Astrocyte (in vitro differentiated cells and primary cell): ENCODE data around the gene CROCC2. TPM values are rescaled to one million over a fixed set of nuclear protein-coding genes. Genes with fewer than 3 reads are reported as not detected.

Experiments
- DNase-seq: peaks from one replicate; pipeline ENCODE4 v3.0.0-alpha.2; 2010; ENCODE audit warnings: low read depth
- FAIRE-seq: peaks from 2 replicates; lab custom pipeline; 2011; peaks lifted over from hg19 to GRCh38; lab: Jason Lieb, UNC
- H2AFZ ChIP-seq: 2 replicates; pipeline ENCODE4 v1.6.0; 2012; ENCODE audit warnings: low read depth, low read length, inconsistent platforms
- H3K27ac ChIP-seq: 2 replicates; pipeline ENCODE4 v1.5.1; 2011; ENCODE audit warnings: low read depth, low read length, inconsistent platforms
- H3K27me3 ChIP-seq: 2 replicates; pipeline ENCODE4 v1.6.0; 2011; ENCODE audit warnings: low read length, inconsistent platforms; ENCODE audit not compliant: insufficient read depth
- H3K36me3 ChIP-seq: 2 replicates; pipeline ENCODE4 v1.5.1; 2011; ENCODE audit warnings: low read length, inconsistent platforms; ENCODE audit not compliant: insufficient read depth
- H3K4me1 ChIP-seq: 2 replicates; pipeline ENCODE4 v1.5.1; 2011; ENCODE audit warnings: low read length, inconsistent platforms; ENCODE audit not compliant: insufficient read depth
- H3K4me2 ChIP-seq: 2 replicates; pipeline ENCODE4 v1.6.0; 2012; ENCODE audit warnings: low read length, inconsistent platforms
- H3K4me3 ChIP-seq: 2 replicates; pipeline ENCODE4 v1.5.1; 2011; ENCODE audit warnings: low read depth, mild to moderate bottlenecking, low read length, inconsistent platforms; ENCODE audit not compliant: insufficient read depth
- H3K79me2 ChIP-seq: 2 replicates; pipeline ENCODE4 v1.6.0; 2012; ENCODE audit warnings: mild to moderate bottlenecking, low read length, inconsistent platforms; ENCODE audit not compliant: insufficient read depth
- H3K9ac ChIP-seq: 2 replicates; pipeline ENCODE4 v1.6.0; 2012; ENCODE audit warnings: mild to moderate bottlenecking, low read length, inconsistent platforms
- H3K9me3 ChIP-seq: 2 replicates; pipeline ENCODE4 v1.5.1; 2012; ENCODE audit warnings: low read depth, mild to moderate bottlenecking, low read length, inconsistent platforms; ENCODE audit not compliant: insufficient read depth
- H4K20me1 ChIP-seq: 2 replicates; pipeline ENCODE4 v1.6.0; 2012; ENCODE audit warnings: low read length, inconsistent platforms; ENCODE audit not compliant: insufficient read depth
- H3K27ac Mint-ChIP-seq: one replicate; pipeline ENCODE4 v1.8.0; 2021; ENCODE audit warnings: mild to moderate bottlenecking, mixed read lengths; ENCODE audit not compliant: unreplicated experiment
- H3K27me3 Mint-ChIP-seq: one replicate; pipeline ENCODE4 v1.8.0; 2021; ENCODE audit warnings: low read depth, mixed read lengths; ENCODE audit not compliant: unreplicated experiment
- H3K36me3 Mint-ChIP-seq: one replicate; pipeline ENCODE4 v1.8.0; 2021; ENCODE audit warnings: low read depth, mixed read lengths; ENCODE audit not compliant: unreplicated experiment
- H3K4me1 Mint-ChIP-seq: one replicate; pipeline ENCODE4 v1.8.0; 2021; ENCODE audit warnings: low read depth, mixed read lengths; ENCODE audit not compliant: unreplicated experiment
- H3K4me3 Mint-ChIP-seq: one replicate; pipeline ENCODE4 v1.8.0; 2021; ENCODE audit warnings: mild to moderate bottlenecking, moderate library complexity, mixed read lengths; ENCODE audit not compliant: unreplicated experiment
- H3K9me3 Mint-ChIP-seq: one replicate; pipeline ENCODE4 v1.8.0; 2021; ENCODE audit warnings: mild to moderate bottlenecking, mixed read lengths; ENCODE audit not compliant: unreplicated experiment
- CTCF ChIP-seq: IDR thresholded peaks from 2 replicates; pipeline ENCODE4 v1.5.1; 2011; ENCODE audit warnings: low read depth, mild to moderate bottlenecking, inconsistent platforms, low read length, moderate library complexity; ENCODE audit not compliant: insufficient read depth
- EZH2 ChIP-seq: IDR thresholded peaks from 2 replicates; pipeline ENCODE4 v1.6.1; 2012; ENCODE audit warnings: mild to moderate bottlenecking, low read length, inconsistent platforms; ENCODE audit not compliant: insufficient read depth
- total RNA-seq: library from RNA; stranded (reverse); gene quantifications from 2 replicates; pipeline ENCODE4 v1.2.1, GENCODE V29; 2021

The CROCC2 gene
- total RNA-seq, 1 donor from 2014 or later = not detected

- Mint-ChIP-seq H3K4me3 (no peak overlapping the region), H3K9me3 (peaks cover 7% of the 10 kb centered on the region), H3K36me3 (no peaks in the 10 kb centered on the region), H3K27ac (no peak overlapping the region), H3K27me3 (peaks cover 43% of the 10 kb centered on the region), H3K4me1 (no peaks in the 10 kb centered on the region)
- no peaks in the 10 kb centered on the region for H3K9me3 ChIP-seq
- H3K27ac ChIP-seq = no peak overlapping the region
- no peaks in the 10 kb centered on the region for H3K79me2 ChIP-seq
- DNase-seq = no peak
- no peak overlapping the region for H3K9ac ChIP-seq
- no peak overlapping the region for H2AFZ ChIP-seq
- H3K4me2 ChIP-seq = no peak overlapping the region
- TF ChIP-seq CTCF = no peak
- no peak for TF ChIP-seq EZH2
- no peaks in the 10 kb centered on the region for H4K20me1 ChIP-seq
- H3K4me1 ChIP-seq = no peaks in the 10 kb centered on the region
- H3K36me3 ChIP-seq = no peaks in the 10 kb centered on the region
- no peak for FAIRE-seq
- peaks cover 7% of the 10 kb centered on the region for H3K27me3 ChIP-seq
- no peak overlapping the region for H3K4me3 ChIP-seq
Observed at GRCh38 chr2:240931319-240931949, 25.3 kb downstream of the CROCC2 start.

GRCh38 chr2:240932001-240932723, 26.0 kb downstream of the CROCC2 start:
- Mint-ChIP-seq H3K4me1 (no peaks in the 10 kb centered on the region), H3K36me3 (no peaks in the 10 kb centered on the region), H3K9me3 (peaks cover 7% of the 10 kb centered on the region), H3K4me3 (no peak overlapping the region), H3K27me3 (peaks cover 45% of the 10 kb centered on the region), H3K27ac (no peak overlapping the region)
- Histone ChIP-seq H3K27me3 (peaks cover 6% of the 10 kb centered on the region), H3K4me2 (no peak overlapping the region), H3K36me3 (no peaks in the 10 kb centered on the region), H3K27ac (no peak overlapping the region), H3K9ac (no peak overlapping the region), H4K20me1 (no peaks in the 10 kb centered on the region), H3K4me1 (no peaks in the 10 kb centered on the region), H2AFZ (no peak overlapping the region), H3K9me3 (no peaks in the 10 kb centered on the region), H3K4me3 (no peak overlapping the region), H3K79me2 (no peaks in the 10 kb centered on the region)
- FAIRE-seq (no peak), DNase-seq (no peak)
- TF ChIP-seq EZH2 = no peak

GRCh38 chr2:240932724-240933047, 26.6 kb downstream of the CROCC2 start:
- Mint-ChIP-seq H3K9me3 (peaks cover 7% of the 10 kb centered on the region), H3K27me3 (peaks cover 48% of the 10 kb centered on the region), H3K27ac (no peak overlapping the region), H3K36me3 (no peaks in the 10 kb centered on the region), H3K4me1 (no peaks in the 10 kb centered on the region), H3K4me3 (no peak overlapping the region)
- Histone ChIP-seq H3K9me3 (no peaks in the 10 kb centered on the region), H3K79me2 (no peaks in the 10 kb centered on the region), H3K4me3 (no peak overlapping the region), H3K27ac (no peak overlapping the region), H2AFZ (no peak overlapping the region), H3K36me3 (no peaks in the 10 kb centered on the region), H3K9ac (no peak overlapping the region), H3K4me1 (no peaks in the 10 kb centered on the region), H3K4me2 (no peak overlapping the region), H3K27me3 (peaks cover 5% of the 10 kb centered on the region), H4K20me1 (no peaks in the 10 kb centered on the region)
- TF ChIP-seq EZH2 (no peak), CTCF (no peak)
- FAIRE-seq (no peak), DNase-seq (no peak)
